SHP77 (cell line): Measurements from ENCODE around the gene ASAP2.
A peak's percentile ranks its signal among the peaks of the same experiment; 100 is the strongest.

Source experiments
- DNase-seq, 2 experiments: peaks; one replicate each; lab custom pipeline; 2025; lab: John Stamatoyannopoulos, UW

ASAP2 gene

DNA sequence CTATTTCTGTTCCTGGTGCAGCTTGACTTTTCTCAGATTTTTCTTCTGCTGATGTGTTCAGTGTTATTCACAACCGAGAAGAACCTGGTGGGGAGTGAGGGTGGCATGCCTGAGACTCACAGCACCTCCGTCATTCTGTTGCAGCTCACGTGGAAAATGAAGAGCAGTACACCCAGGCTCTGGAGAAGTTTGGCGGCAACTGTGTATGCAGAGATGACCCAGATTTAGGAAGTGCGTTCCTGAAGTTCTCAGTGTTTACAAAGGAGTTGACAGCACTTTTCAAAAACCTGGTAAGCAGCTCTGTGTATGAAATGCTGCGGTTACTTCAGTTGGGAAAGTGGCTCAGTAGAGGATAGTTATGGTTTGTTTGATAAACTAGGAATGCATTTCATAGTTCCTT, 90.5 kb downstream of the ASAP2 start:
- DNase-seq: no peak

DNA sequence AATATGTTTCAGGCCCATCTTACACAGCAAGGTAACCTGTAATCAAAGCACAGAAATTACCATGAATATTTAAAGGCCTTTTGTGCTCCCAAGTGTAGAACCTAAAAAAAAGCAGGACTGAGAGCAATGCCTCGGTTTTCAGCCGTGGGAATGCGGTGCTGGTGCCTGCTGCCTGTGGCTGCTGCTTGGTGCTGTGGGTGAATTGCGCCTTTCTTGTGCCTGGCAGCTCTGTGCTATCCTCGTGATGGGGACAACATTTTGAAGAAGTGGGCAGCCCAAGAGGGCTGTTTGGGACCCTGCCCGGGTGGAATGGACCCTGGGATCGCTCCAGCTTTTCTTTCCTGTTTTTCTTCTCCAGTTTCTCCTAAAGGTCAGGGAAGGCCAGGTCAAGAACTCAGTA, 91.2 kb downstream of the ASAP2 start:
- DNase-seq: no peak

DNA sequence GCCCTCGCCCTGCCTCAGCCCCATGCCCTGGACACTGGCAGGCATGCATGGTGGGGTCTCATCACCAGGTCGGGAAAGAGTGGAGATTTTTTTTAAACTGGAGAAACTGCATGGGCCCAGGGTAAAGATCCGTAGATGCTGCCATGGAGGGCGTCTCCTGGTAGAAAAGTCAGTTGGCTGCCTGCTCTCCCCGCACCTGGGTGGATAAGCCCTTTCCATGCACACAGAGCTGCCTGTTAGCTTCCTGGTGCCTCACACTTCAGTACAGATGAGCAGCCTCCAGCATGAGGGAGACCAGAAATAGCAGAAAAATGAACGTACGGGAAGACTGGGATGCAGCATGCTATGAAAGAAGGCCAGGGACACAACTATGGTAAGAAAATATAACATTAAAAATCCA, 92.0 kb downstream of the ASAP2 start:
- no peak for DNase-seq

DNA sequence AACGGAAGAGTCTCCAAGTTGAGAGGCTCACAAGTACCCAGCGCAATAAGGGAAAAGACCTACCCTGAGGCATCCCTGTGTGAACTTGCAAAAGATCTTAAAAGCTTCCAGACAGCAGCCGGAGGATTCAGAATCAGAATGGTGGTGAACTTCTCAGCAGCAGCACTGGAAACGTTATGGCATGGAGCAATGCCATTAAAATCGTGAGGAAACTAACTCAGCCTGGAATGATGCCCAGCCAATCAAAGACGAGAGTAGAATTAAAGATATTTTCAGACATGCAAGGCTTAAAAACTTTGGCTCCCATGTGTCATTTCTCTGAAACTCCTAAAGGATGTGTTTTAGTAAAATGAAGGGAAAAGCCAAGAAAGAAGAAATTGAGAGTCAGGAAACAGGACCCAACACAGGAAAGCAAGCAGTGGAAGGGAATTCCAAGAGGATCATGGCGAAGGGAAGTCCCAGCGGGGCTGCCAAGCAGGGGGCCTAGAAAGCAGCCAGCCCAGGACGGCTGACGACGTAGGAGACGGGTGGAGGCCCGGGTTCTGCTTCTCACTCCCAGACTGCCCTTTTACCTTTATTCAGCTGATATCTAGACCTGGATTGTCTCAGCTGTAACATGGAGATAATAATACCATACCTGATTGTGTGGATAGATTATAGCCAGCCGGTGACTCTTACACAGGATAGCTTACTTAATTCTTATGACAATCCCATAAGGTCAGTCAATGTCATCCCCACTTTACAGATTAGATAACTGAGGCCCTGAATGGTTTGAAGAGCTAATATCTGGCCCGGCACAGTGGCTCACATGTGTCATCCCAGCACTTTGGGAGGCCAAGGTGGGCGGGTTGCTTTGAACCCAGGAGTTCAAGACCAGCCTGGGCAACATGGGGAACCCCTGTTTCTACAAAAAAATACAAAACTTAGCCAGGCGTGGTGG, 92.8 kb downstream of the ASAP2 start:
- DNase-seq: no peak

DNA sequence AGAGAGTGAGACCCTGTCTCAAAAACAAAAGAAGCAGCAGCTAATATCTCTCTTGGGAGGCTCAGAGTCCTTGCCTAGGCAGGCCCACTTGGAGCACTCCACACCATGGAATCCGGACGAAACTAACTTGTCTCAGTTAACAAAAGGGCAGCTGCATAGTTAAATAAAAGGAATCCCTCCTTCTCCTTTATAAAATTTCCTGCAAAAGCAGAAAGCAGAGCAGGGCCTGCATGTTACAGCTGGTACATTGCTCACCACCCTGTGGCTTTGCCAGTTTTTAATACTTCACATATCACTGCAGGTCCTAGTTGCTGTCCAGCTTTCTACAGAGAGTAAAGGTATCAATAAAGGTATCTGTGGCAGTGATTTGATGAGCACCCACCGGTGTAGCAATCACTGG, 93.6 kb downstream of the ASAP2 start:
- no peak for DNase-seq

DNA sequence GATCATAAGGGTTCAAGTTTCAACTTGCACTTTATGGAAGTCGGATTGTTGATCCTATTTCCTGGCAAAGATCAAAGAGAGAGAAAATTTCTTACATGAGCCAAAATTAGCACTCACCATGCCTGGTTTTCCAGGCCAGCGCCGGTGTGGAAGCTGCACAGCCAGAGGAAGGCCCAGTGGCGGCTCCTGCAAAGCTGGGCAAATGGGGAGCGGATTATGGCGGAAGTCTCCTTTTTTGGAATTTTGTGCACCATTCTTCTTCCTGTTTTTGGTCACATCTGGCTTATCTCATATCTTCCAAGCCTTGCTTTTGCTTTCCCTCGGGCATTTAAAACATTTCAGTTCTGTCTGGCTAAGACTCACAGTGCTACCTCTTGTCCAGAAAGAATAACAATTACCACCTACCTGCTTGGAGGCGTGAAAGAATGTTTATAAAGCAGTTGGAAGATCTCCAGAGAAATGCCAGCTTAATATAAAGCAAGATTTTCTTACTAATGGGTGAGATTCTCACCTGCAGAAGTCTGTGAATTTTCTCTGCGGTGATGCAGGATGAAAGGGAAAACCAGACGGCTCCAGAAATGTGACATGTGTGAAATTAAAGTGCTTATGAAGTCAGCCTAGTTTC, 94.3 kb downstream of the ASAP2 start:
- DNase-seq: no peak

DNA sequence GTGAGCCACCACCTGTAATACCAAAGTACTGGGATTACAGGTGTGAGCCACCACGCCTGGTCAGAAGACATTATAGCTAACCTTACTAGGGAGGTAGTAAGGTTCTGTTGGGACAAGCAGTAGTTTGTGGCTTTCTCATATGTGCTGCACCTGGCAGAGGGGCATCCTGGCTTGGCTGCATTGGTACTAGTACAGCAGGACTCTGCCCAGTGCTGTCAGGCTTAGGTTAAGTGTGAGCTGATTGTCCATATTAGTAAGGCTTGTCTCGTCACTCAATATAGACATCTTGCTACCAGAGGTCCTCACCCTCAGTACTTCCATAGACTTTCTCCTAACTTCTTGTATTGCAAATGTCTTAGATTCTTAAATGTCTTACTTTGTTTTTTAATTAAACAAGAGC, 96.1 kb downstream of the ASAP2 start:
- DNase-seq: no peak

DNA sequence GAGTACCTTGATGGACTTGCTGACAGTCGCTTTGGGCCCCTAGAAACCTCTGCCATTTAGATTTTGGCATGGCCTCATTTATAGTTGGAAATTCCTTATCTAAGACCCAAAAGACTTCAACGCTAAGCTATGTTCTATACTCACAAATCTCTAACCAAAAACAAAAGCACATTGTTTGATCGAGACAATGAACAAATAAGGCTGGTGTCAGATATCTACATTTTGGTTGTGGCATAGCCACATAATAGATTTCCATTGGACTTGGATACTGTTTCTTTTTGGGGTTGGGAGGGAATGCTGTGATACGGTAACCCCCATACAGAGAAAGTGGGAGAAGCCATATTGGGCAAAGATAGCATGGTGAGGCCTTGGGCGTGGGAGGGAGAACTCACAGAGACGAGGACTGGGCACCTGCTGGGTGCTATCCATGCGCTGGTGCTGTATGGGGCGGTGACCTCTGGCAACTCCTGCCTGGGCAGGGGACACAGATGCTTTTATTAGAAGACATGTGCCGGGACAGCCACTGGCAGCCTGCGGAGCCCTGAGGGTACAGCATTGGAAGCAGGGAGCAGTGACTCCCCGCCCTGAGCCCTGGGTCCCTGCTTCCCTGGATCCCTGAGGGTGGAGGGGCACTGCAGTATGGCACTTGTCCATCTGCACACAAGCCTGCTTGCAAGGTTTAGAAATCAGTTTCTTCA, 97.1 kb downstream of the ASAP2 start:
- DNase-seq: no peak

DNA sequence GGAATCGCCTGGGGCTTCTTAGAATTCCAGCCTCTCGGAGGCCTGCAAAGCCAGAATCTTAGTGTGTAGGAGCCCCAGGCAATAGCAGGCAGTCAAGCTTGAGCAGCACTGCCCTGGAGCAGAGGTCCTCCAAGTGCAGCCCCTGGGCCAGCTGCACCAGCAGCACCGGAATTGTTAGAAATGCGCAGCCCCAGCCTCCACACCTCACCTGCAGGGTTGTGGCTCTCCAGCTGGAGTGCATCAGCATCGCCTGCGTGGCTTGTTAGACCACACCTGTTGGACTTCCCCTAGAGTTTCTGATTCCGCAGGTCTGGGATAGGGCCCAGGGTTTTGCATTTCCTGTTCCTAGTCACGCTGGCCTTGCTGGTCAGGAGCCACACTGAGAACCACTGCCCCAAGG, 100.3 kb downstream of the ASAP2 start:
- no peak for DNase-seq

DNA sequence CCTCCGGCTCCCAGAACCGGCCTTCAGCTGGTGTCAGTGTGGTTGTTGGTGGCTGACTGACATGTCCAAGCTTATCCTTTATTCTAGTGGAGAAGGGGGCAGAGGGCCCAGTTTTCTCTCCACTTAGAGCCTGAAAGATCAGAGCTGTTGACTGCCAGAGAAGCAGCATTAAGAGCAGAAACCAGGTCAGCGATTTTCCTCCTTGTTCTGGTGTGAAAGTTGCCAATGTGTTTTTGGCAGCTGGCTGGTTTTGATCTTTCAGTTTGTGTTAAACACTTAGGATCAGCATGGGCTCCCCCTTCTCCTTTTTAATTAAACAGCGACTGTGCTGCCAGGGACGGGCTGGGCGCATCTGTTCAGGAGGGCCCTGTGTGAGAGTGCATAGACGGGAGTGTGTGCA, 100.9 kb downstream of the ASAP2 start:
- DNase-seq: no peak

DNA sequence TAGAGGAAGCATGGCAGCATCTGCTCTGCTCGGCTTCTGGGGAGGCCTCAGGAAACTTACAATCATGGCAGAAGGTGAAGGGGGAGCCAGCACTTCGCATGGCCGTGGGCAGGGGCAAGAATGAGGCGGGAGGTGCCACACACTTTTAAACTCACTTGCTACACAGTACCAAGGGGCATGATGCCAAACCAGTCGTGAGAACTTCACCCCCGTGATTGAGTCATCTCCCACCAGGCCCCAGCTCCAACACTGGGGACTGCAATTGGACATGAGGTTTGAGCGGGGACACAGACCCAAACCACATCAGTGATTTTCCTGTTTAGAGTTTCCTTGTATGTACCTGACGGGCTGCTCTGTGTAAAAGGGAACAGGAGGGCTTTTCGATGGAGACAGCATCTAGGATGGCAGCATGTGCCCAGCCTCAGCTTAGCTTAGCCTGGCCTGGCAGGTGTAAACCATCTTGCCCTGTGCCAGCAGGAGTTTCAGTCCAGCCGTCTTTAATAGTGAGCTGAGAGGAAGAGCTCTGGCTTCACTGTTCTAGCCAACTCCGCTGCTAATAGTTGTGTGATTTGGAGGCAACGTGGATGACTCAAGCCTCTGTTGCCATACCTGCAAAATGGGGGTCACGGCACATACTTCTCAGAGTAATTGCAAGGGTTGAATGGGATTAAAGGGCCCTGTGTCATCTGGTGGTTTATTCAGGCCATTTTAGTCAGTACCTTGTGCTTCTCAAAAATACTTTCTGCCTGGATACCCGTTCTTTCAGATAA, 101.8 kb downstream of the ASAP2 start:
- DNase-seq: no peak

DNA sequence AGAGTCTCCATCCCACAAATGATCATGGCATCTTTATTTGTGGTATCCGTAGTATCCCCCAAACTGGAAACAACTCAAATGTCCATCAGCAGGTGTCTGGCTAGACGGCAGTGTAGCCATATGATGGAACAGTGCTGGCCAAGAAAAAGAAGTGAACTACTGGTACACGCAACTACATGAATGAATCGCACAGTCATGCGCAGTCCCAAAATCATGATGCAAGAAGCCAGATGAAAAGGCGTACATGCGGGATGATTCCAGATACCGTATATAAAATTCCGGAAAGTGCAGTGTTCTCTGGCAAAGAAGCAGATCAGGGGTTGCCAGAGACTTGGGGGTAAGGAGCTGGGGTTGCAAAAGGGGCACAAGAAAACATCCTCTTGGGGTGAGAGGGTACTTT, 102.5 kb downstream of the ASAP2 start:
- DNase-seq: no peak

DNA sequence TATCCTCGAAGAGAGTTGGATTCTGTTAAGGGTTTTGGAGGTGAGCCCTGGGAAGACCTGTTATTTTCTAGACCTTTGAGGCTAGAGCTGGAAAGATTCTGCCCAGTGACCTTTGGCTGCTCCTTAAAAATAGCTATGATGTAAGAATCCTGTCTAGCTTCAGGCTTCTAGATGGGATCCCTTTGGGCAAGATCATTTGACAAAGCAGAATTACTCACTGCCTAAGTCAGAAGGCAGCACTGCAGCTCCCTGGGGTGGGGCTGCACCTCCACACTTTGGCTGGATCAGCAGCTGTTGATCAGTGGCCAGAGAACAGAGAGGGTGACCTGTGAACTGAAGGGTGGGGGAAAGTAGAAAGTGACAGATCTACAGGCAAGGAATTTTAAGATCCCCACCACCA, 103.8 kb downstream of the ASAP2 start:
- no peak for DNase-seq

DNA sequence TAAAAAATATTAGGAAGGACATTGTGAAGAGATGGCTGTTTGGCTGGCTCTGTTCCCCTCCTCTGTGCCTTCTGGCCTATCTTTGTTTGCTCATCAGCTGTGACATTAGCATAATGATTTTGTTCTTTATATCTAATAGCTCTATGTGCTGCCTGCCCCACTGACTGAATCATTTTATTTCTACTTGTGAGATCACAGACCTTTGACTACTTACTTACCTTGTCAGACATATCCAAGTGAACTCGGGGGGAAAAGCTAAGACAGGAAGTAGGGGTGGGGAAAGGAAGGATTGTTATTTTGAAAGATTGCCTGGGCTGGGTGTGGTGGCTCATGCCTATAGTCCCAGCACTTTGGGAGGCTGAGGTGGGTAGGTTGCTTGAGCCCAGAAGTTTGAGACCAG, 104.2 kb downstream of the ASAP2 start:
- DNase-seq: no peak

DNA sequence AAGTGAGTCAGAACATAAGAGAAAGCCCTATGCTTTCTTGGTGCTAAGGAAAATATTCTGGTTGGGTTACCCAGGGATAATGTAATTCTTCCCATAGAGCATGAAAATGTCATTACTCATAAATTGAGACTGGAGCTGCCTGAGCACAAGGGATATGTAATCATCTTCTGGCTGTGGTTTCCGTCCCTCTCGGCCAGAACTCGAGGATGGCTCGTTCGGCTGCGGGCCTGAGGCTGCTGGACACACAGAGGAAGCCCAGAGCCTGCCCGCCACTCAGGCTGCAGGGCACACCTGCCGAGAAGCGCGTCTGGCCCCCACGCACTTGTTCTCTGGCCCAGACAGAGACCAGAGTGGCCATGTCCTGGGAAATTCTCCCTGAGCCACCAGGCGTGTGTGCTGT, 104.9 kb downstream of the ASAP2 start:
- DNase-seq: peak in 1 of 2 experiments; percentile 12

DNA sequence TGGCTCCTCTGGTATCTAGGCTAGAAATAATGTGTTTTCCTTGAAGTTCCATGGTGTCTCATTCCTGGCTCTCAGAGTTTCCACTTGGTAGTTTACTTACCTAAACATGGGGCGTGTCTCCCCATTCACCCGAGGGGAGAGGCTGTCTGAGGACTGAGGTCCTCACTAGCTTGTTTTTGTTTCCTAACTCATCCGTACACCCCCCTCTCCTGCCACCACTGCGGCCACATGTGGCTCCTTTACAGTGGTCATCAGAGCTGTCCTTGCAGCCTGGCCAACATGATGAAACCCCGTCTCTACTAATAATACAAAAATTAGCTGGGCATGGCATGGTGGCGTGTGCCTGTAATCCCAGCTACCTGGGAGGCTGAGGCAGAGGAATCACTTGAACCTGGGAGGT, 106.0 kb downstream of the ASAP2 start:
- no peak for DNase-seq

DNA sequence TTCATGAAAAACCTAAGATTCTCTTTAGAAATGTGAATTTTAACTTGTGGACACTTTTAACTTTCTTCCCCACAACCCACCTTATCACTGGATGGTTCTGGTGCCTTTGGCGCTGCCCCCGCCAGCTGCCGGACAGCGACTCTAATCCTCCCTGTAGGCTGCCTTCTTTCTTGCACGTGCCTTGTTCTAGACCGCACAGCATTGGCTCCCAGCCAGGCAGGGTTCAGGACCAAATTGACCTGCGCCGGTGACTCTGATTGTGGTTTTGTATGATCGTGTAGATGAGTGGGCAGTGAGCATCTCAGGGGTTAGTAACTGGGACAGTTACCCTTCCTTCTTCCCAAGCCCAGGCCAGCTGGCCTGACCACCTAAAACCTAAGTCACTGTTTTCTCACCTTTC, 106.8 kb downstream of the ASAP2 start:
- no peak for DNase-seq

DNA sequence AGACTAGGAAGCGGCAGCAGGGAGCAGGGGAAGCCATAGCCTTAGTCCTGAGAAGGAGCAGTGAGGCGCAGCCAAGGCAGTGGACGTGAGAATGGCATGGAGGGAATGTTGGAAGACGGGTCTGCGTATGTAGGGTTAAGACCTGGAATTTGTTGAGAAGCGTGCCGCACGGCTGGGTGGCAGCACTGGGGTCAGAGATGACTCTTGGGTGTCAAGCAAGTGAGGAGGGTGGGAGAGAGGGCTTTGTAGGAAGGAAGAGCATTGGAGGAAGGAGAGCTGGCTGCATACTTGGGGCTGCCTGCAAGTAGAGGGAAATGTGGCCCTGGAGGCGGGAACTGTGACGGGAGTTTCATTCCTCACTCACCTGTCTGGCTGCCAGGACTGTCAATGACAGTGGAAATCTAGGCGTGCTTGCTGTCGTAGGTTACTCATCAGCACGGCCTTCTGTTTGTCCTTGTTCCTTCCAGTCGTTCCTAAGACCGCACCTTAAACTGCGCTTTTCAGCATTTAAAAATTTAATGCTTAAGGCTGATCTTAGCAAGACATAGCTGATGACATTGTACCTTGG, 108.8 kb downstream of the ASAP2 start:
- no peak for DNase-seq

DNA sequence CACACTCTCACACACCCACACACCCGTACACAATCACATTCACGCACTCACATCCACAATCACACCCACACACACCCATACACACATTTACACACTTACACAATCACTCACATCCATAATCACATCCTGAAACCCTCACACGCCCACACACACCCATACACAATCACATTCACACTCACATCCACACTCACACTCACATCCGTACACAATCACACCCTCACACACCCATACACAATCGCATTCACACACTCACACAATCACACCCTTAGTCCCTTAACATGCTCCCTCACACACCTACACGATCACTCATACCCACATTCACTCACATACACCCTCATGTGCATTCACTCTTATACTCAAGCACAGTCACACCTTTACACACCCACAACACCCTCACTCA, 110.9 kb downstream of the ASAP2 start:
- no peak for DNase-seq

DNA sequence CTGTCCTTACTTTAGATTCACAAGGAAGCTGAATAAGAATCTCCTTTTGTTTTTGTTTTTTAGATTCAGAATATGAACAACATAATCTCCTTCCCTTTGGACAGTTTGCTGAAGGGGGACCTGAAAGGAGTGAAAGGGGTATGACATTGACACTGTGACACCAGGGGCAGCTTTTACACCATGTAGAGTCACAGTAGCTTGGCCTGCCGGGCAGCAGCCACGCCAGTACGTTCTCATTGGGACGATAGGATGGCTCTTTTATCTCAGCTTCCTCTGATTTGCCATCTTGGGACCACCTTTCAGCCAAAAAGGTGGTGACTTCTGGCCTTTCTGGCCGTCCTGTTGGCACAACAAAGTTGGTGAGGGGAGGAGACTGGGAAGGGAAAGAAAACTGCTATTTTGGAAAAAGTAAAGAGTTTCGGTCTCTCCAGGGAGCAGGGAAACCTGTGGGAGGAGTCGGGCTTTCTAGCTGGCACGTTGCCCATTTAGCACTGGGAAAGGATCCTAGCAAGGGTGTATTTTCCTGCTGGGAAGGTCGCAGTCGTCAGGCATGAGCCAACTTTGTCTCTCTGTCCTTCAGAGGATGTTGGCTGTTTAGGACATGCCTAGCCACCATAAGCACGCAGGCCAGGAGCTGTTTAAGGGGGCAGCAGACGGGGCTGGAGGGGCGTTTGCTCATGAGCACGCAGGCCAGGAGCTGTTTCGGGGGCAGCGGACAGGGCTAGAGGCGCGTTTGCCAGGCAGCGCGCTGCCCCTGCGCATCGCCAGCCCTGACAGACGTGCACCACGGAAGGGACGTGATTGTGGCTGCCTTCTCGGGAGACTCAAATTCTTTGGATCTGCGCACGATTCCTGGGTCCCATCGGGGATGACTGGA, 112.1 kb downstream of the ASAP2 start:
- DNase-seq: no peak

DNA sequence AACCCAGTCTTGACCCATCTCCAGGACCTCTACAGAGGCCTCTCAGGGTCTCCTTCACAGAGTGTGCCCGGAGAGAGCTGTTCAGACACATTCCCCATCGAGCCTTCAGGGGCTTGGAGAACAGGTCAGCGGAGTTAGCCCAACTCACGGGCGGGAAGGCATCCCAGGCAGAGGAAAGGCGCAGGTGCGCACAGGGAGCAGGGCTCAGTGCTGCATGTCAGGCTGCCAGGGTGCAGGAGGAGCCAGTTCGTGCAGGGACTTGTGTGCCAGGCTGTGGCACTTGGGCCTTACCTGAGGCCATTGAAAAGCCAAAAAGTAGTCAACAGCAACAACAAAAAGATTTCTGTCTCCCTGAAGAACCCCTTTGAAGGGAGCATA, 112.7 kb downstream of the ASAP2 start:
- no peak for DNase-seq
